Measurements from ENCODE around the gene CAMSAP2.

CAMSAP2 gene

GRCh38 chr1:200706111-200706814 lies 32.4 kb upstream of the CAMSAP2 start:
- TF ChIP-seq CTCF (IDR thresholded peaks at IDR 0.05; ENCODE audit: low read depth, low read length): no peak
- no peak for DNase-seq (ENCODE audit: extremely low read depth, low read depth)

GRCh38 chr1:200707116-200707515 lies 31.6 kb upstream of the CAMSAP2 start:
- no peak for TF ChIP-seq CTCF (IDR thresholded peaks at IDR 0.05; ENCODE audit: low read depth, low read length)
- DNase-seq (ENCODE audit: extremely low read depth, low read depth): no peak

GRCh38 chr1:200708161-200708560 lies 30.5 kb upstream of the CAMSAP2 start:
- no peak for TF ChIP-seq CTCF (IDR thresholded peaks at IDR 0.05; ENCODE audit: low read depth, low read length)
- DNase-seq (ENCODE audit: extremely low read depth, low read depth): no peak

GRCh38 chr1:200708769-200709168 lies 29.9 kb upstream of the CAMSAP2 start:
- DNase-seq (ENCODE audit: extremely low read depth, low read depth): no peak
- TF ChIP-seq CTCF (IDR thresholded peaks at IDR 0.05; ENCODE audit: low read depth, low read length): no peak

GRCh38 chr1:200710166-200710565 lies 28.5 kb upstream of the CAMSAP2 start:
- no peak for TF ChIP-seq CTCF (IDR thresholded peaks at IDR 0.05; ENCODE audit: low read depth, low read length)
- DNase-seq (ENCODE audit: extremely low read depth, low read depth): no peak

- TF ChIP-seq CTCF (IDR thresholded peaks at IDR 0.05; ENCODE audit: low read depth, low read length): no peak
- DNase-seq (ENCODE audit: extremely low read depth, low read depth): no peak
These were observed 24.0 kb upstream of the CAMSAP2 start for GRCh38 chr1:200714504-200715187.

GRCh38 chr1:200720199-200720598 lies 18.5 kb upstream of the CAMSAP2 start:
- TF ChIP-seq CTCF (IDR thresholded peaks at IDR 0.05; ENCODE audit: low read depth, low read length): no peak
- no peak for DNase-seq (ENCODE audit: extremely low read depth, low read depth)

All from AG09319 (cell line).